22Rv1 (cell line): ENCODE data around the gene NFASC.

Source experiments
- H3K27ac ChIP-seq: fragments of 450-650 bp; 2 replicates; pipeline ENCODE4 v1.5.1; 2017
- ZFX ChIP-seq: fragments of 450-650 bp; IDR thresholded peaks from 2 replicates; pipeline ENCODE4 v1.6.1; 2017; ENCODE audit warnings: antibody characterized with exemption, borderline replicate concordance
- TF ChIP-seq, protein P1 (sequence below): fragments of 450-650 bp; IDR thresholded peaks from 2 replicates; pipeline ENCODE4 v1.5.1; 2017; ENCODE audit warnings: mild to moderate bottlenecking

The NFASC gene

DNA sequence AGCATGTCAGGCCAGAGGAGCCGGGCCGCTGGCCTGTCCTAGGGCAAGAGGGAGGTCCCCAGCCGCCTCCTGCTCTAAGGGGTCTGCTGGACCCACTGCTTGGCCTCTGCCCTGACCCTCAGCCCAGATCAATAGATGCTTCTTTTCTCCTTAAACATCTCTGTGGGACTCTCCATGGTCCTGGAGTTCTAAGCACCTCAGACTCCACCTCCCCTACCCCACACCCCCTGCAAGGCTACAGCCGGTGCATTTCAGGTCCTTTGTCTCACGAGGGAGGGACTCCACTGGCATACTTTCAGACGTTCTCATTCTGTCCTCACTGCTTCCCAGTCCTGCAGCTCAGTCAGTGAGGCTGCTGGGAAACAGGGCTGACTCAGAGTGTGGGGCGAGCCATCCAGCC lies 183.4 kb downstream of the NFASC start:
- no peak overlapping the region for H3K27ac ChIP-seq
- TF ChIP-seq, protein P1, sequence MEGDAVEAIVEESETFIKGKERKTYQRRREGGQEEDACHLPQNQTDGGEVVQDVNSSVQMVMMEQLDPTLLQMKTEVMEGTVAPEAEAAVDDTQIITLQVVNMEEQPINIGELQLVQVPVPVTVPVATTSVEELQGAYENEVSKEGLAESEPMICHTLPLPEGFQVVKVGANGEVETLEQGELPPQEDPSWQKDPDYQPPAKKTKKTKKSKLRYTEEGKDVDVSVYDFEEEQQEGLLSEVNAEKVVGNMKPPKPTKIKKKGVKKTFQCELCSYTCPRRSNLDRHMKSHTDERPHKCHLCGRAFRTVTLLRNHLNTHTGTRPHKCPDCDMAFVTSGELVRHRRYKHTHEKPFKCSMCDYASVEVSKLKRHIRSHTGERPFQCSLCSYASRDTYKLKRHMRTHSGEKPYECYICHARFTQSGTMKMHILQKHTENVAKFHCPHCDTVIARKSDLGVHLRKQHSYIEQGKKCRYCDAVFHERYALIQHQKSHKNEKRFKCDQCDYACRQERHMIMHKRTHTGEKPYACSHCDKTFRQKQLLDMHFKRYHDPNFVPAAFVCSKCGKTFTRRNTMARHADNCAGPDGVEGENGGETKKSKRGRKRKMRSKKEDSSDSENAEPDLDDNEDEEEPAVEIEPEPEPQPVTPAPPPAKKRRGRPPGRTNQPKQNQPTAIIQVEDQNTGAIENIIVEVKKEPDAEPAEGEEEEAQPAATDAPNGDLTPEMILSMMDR, result no peak
- no peak for TF ChIP-seq ZFX

DNA sequence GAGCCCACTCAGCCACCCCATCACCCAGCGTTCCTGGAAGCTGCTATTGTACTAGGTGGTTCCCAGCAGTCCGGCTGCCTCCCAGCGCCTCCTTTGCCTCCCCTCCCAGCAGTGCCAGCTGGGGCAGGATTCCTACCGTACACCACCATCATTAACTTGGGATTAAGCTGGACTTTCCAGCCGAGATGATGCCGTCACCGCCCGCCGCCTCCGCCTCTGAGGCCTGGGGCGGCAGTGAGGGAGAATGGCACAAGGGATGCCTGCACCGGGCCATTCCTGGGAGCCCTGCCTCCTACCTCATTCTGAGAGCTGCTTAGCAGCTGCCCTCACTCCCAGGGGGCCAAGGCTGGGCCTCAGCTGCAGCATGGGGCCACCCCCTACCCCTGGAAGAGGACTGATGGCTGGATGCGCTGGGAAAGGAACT lies 185.5 kb downstream of the NFASC start:
- no peak for TF ChIP-seq ZFX
- TF ChIP-seq, protein P1, result no peak
- no peak overlapping the region for H3K27ac ChIP-seq

DNA sequence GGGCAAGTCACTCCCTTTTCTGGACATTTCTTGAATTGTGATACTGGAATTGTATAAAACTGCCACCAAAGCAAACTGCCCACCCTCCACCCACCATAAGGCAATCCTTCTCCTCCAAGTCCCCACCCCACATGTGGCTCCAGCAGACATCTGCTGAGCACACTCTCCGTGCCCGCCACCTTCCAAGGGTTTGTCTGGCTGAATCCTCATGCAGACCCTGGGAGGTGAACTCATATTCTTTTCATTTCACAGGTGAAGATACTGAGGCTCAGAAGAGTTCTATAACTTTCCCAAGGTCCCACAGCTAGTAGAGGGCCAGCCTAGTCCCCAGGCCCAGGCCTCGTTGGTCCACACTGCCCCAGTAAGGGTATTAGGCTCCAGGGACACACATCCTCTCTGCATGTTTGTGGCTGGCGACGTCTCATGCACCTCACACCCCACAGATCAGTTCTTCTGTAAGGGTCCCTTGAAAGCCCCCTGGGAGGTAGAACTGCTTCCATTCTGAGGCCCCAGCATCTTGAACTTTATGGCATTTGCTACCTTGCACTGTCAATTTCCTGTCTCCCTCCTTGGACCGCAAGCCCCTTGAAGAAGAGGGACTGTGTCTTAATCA lies 186.4 kb downstream of the NFASC start:
- TF ChIP-seq ZFX, result no peak
- TF ChIP-seq, protein P1, result no peak
- no peak overlapping the region for H3K27ac ChIP-seq

DNA sequence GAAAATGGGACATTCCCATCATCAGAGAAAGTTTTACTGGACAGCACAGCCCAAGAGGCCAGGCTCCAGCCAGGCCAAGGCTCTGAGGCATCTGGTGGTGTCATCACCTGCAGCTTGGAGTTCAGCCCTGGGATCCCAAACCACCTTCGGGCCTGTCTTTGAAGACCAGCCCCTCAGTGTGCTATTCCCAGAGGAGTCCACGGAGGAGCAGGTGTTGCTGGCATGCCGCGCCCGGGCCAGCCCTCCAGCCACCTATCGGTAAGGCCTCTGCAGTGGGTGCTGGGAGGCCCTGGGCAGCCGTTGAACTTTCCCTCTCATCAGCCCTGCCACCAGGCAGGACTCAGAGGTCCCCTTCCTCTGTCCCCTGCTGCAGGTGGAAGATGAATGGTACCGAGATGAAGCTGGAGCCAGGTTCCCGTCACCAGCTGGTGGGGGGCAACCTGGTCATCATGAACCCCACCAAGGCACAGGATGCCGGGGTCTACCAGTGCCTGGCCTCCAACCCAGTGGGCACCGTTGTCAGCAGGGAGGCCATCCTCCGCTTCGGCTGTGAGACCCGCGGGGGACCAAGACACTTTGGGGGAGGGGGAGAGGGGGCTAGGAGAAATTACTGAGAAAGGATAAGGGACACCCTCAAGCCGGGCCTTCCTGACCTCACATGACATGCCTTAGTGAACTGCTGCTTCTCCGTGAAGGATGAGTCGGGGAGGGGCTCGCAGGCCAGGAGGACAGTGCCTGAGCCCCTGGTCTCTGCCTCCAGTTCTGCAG lies 187.3 kb downstream of the NFASC start:
- H3K27ac ChIP-seq, result no peak overlapping the region
- no peak for TF ChIP-seq ZFX
- TF ChIP-seq, protein P1, result no peak

DNA sequence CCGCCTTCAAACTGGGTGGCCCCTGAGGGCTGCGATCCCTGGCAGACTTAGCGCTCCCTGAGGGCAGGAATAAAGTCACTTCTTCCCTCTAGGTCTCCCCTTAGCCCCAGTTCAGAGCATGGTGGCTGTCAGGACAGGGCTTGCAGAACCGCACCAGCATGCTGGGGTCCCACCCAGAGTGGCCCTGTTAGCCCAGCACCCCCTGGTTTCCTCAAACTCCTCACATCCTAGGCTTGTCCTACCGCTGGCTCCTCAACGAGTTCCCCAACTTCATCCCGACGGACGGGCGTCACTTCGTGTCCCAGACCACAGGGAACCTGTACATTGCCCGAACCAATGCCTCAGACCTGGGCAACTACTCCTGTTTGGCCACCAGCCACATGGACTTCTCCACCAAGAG lies 188.2 kb downstream of the NFASC start:
- TF ChIP-seq ZFX, result no peak
- TF ChIP-seq, protein P1, result no peak

DNA sequence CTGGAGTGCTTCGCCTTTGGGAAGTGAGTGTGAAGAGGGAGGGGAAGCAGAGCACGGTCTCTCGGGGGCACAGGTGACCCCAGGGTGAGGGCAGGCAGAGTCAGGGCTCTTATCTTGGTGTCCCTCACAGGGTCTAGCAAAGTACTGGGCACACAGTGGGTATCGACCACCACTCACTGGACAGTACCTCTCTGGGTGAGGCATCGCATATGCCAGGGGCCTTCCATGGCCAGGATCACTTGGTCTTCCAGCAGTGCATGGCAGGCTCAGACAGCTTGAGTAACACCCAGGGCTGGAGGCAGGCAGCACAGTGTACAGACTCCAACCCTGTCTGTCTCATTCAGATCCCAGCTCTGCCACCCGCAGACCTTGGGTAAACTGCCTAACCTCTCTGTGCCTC lies 189.0 kb downstream of the NFASC start:
- no peak overlapping the region for H3K27ac ChIP-seq
- TF ChIP-seq, protein P1, result no peak
- TF ChIP-seq ZFX, result no peak

More for the DNA sequence above, 188.2 kb downstream of the NFASC start:
- H3K27ac ChIP-seq, result no peak overlapping the region

DNA sequence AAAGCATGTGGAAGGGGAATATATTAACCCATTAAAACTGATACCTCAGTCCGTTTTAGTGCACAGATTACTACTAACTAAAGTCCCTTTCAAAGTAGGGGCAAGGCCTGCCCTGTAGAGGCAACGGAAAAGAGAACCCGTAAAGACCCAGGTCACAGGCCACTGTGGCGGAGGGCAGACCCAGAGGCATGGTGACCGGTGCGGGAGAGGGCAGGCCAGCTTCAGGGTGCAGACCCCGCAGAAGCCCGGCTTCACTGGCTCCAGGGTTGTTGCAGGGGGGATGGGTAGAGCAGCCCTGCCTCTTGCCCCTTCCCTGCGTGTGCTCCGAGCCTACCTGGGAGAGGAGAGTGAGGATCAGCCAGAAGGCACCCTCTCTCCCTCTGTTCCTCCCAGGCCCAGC lies 190.1 kb downstream of the NFASC start:
- H3K27ac ChIP-seq, result no peak overlapping the region
- TF ChIP-seq, protein P1, result no peak
- TF ChIP-seq ZFX, result no peak
